ENCODE results near the gene ZNF396. TPM values are rescaled to one million over a fixed set of nuclear protein-coding genes. Genes with fewer than 3 reads are reported as not detected.
A peak's percentile ranks its signal among the peaks of the same experiment; 100 is the strongest.

Gene ZNF396
- total and polyA plus RNA-seq, 9 of the 15 experiments (the other 6 are each of a cell fraction or from before 2014, with no cell fraction given) = 0.73 to 2.3 (median 1.9) TPM

GRCh38 chr18:35343936-35344735, 33.0 kb downstream of the ZNF396 start, which contains the start of gene ZNF24 (continued):
- TF ChIP-seq CUX1 (CRISPR knock-in tag; IDR thresholded peaks at IDR 0.05) (no peak), STAT5B (CRISPR knock-in tag; IDR thresholded peaks at IDR 0.05) (no peak), ZBTB49 (CRISPR knock-in tag; IDR thresholded peaks at IDR 0.05; ENCODE audit: borderline replicate concordance) (no peak), BCLAF1 (IDR thresholded peaks at IDR 0.05; ENCODE audit: borderline replicate concordance in 1 of 2, control insufficient read depth in 1 of 2, low read depth in 2 of 2, low read length in 1 of 2) (no peak), GTF2E2 (tag; IDR thresholded peaks at IDR 0.05) (peak; percentile 21; the same call in 1 of the 2 replicates), ZNF408 (CRISPR knock-in tag; IDR thresholded peaks at IDR 0.05; ENCODE audit: low read depth) (no peak), RNF219 (CRISPR knock-in tag; IDR thresholded peaks at IDR 0.05) (no peak), ESRRA (IDR thresholded peaks at IDR 0.05; ENCODE audit: borderline replicate concordance, low read depth) (peak; percentile 44), FUS (optimal IDR thresholded peaks at IDR 0.05; ENCODE audit: low read depth, low read length) (no peak), THAP7 (CRISPR knock-in tag; IDR thresholded peaks at IDR 0.05) (0 out of 2 replicates have a peak, but pooled peaks have one; percentile 35), SMAD1 (IDR thresholded peaks at IDR 0.05; ENCODE audit: low read depth, low read length, partially characterized antibody) (no peak)

Measured in K562 (cell line).